ENCODE results near the gene BDNF. TPM values are rescaled to one million over a fixed set of nuclear protein-coding genes. Genes with fewer than 3 reads are reported as not detected.
"Not testable (repeated sequence)": the region's sequence is repeated elsewhere in the genome, so short reads cannot be mapped to it uniquely, and the experiment has no call there.

BDNF gene
- polyA plus RNA-seq, 1 experiment = 47.4 TPM

DNA sequence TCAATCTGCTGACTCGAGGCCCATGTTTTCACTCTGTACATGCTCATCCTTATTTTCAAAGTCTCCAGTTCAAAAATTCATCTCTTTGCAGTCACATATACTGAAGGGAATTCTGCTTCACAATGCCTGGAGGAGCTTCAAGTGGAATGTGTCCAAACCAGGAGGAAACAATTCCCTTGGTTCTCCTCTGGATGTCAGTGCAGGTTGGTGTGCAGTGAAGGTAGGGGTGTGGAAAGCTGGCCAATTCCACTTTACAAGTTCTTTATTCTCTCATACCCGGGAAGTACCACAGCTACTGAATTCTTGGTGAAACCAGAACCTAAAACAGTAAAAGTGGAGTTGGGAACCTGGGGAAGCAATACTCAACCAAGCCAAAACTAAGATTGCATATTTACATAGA, 57.3 kb downstream of the BDNF start:
- H3K27me3 ChIP-seq (ENCODE audit: control insufficient read depth, insufficient read depth, low read length) = no peaks in the 10 kb centered on the region
- CTCF ChIA-PET = no interaction called here
- H3K4me3 ChIP-seq (ENCODE audit: low read depth, low read length) = no peak overlapping the region
- DNase-seq (ENCODE audit: low read depth) = no peak
- no peaks in the 10 kb centered on the region for H3K36me3 ChIP-seq (ENCODE audit: control insufficient read depth, insufficient read depth, low read length)
- POLR2A ChIA-PET = no interaction called here
- TF ChIP-seq, protein P1, sequence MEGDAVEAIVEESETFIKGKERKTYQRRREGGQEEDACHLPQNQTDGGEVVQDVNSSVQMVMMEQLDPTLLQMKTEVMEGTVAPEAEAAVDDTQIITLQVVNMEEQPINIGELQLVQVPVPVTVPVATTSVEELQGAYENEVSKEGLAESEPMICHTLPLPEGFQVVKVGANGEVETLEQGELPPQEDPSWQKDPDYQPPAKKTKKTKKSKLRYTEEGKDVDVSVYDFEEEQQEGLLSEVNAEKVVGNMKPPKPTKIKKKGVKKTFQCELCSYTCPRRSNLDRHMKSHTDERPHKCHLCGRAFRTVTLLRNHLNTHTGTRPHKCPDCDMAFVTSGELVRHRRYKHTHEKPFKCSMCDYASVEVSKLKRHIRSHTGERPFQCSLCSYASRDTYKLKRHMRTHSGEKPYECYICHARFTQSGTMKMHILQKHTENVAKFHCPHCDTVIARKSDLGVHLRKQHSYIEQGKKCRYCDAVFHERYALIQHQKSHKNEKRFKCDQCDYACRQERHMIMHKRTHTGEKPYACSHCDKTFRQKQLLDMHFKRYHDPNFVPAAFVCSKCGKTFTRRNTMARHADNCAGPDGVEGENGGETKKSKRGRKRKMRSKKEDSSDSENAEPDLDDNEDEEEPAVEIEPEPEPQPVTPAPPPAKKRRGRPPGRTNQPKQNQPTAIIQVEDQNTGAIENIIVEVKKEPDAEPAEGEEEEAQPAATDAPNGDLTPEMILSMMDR (IDR thresholded peaks at IDR 0.05; ENCODE audit: insufficient read depth, low read depth, low read length) = no peak

DNA sequence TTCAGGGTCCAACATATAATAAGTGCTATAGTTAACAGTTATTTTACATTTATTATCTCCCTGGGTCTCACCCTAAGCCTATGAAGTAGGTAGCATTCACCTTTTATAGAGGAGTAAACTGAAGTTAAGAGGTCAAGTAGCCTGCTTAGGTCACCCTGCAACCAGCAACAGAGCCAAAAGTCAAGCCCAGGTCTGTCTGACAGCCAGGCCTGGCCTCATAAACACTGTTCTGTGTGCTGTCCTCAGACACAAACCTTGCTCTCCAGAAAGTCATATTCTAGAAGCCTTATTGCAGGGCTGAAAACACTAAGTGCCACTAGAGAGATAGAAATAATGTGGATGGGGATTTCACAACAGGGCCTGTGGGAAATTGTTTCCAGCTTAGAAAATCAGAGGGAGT, 59.3 kb downstream of the BDNF start:
- no peaks in the 10 kb centered on the region for H3K27me3 ChIP-seq (ENCODE audit: control insufficient read depth, insufficient read depth, low read length)
- H3K4me3 ChIP-seq (ENCODE audit: low read depth, low read length) = no peak overlapping the region
- ChIA-PET POLR2A (no interaction called here), CTCF (interaction anchor here (2.3 kb wide), 1 partner anchor 13 kb away, joined by 7 read pairs; no protein-coding TSS in a partner anchor)
- TF ChIP-seq, protein P1 (IDR thresholded peaks at IDR 0.05; ENCODE audit: insufficient read depth, low read depth, low read length) = no peak
- no peak for DNase-seq (ENCODE audit: low read depth)
- no peaks in the 10 kb centered on the region for H3K36me3 ChIP-seq (ENCODE audit: control insufficient read depth, insufficient read depth, low read length)

DNA sequence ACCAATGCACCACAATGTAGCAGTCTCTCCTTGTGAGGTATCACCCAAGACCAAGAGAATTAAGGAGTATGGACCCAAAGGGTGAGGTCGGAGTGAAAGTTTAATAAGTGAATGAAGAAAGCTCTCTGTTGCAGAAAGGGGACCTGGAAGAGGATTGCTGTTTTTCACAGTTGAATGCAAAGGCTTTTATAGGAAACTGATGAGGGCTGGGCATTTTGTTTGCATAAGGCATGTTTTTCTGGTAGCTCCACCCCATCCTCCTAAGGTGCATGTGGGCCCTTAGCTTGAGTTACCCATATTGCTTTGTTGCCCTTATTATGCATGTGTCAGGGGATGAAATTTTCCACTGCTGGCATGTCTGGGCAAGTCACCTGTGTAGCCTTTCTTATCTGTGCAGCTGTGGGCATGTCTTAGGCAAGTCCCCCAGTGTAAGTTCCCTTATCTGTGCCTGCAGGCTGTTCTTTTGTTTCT, 64.7 kb downstream of the BDNF start:
- ChIA-PET CTCF (no interaction called here), POLR2A (no interaction called here)

DNA sequence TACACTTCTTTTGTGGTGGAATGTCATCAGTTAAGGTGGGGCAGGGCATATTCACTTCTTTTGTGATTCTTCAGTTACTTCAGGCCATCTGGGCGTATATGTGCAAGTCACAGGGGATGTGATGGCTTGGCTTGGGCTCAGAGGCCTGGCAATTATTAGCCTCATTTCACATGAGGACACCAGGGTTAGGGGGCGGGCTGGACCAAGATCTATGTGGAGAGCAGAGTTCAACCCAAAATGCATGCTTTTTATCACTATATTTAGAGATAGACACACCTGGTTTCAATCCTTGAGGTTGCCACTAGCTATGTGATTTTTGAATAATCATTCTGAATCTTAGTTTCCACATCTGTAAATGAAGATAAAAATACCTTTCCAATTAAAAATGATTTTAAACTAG, 65.5 kb downstream of the BDNF start:
- H3K27me3 ChIP-seq (ENCODE audit: control insufficient read depth, insufficient read depth, low read length); CTCF ChIA-PET; DNase-seq (ENCODE audit: low read depth); H3K4me3 ChIP-seq (ENCODE audit: low read depth, low read length); POLR2A ChIA-PET; H3K36me3 ChIP-seq (ENCODE audit: control insufficient read depth, insufficient read depth, low read length): not testable (repeated sequence)

More for the DNA sequence above, 64.7 kb downstream of the BDNF start:
- Histone ChIP-seq H3K27me3 (ENCODE audit: control insufficient read depth, insufficient read depth, low read length) (no peaks in the 10 kb centered on the region), H3K36me3 (ENCODE audit: control insufficient read depth, insufficient read depth, low read length) (no peaks in the 10 kb centered on the region), H3K4me3 (ENCODE audit: low read depth, low read length) (no peak overlapping the region)
- TF ChIP-seq, protein P1 (IDR thresholded peaks at IDR 0.05; ENCODE audit: insufficient read depth, low read depth, low read length) = no peak
- no peak for DNase-seq (ENCODE audit: low read depth)

DNA sequence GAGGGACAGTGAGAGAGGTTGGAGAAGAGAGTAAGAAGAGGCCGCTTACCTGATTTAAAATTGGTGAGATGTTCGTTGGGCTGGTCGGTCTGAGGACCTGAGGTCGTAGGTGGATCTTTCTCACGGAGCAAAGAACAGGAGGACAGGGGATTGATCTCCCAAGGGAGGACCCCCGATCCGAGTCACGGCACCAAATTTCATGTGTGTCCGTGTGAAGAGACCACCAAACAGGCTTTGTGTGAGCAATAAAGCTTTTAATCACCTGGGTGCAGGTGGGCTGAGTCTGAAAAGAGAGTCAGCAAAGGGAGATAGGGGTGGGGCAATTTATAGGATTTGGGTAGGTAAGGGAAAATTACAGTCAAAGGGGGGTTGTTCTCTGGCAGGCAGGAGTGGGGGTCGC, 66.0 kb downstream of the BDNF start:
- H3K27me3 ChIP-seq (ENCODE audit: control insufficient read depth, insufficient read depth, low read length); POLR2A ChIA-PET; DNase-seq (ENCODE audit: low read depth); CTCF ChIA-PET; H3K4me3 ChIP-seq (ENCODE audit: low read depth, low read length); H3K36me3 ChIP-seq (ENCODE audit: control insufficient read depth, insufficient read depth, low read length): not testable (repeated sequence)

DNA sequence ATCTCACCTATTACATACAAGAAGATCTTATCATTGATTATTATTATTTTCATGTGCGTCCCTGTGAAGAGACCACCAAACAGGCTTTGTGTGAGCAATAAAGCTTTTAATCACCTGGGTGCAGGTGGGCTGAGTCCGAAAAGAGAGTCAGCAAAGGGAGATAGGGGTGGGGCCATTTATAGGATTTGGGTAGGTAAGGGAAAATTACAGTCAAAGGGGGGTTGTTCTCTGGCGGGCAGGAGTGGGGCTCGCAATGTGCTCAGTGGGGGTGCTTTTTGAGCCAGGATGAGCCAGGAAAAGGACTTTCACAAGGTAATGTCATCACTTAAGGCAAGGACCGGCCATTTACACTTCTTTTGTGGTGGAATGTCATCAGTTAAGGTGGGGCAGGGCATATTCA, 71.2 kb downstream of the BDNF start:
- H3K36me3 ChIP-seq (ENCODE audit: control insufficient read depth, insufficient read depth, low read length); H3K27me3 ChIP-seq (ENCODE audit: control insufficient read depth, insufficient read depth, low read length); POLR2A ChIA-PET; H3K4me3 ChIP-seq (ENCODE audit: low read depth, low read length); DNase-seq (ENCODE audit: low read depth): not testable (repeated sequence)
- CTCF ChIA-PET = interaction anchor here (1.7 kb wide), 1 partner anchor 12 kb away, joined by 7 read pairs; no protein-coding TSS in a partner anchor

DNA sequence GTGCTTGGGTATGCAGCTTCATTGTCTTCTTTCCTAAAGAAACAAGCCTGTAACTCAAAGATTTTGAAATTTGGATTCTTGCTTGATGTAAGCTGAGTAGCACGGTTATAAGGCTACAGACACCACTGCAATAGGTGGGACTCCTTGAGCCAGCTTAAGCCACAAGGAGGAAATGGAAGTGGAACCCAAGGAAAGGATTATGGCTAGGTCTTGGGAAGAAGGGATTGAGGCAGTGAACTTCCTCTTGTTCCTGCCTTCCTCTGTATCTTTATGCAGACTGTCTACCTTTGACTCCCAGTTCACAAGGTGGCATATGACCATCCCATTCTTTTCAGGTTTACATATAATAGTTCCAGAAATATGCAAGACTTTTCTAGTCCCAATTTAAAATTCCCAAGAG, 72.3 kb downstream of the BDNF start:
- TF ChIP-seq, protein P1 (IDR thresholded peaks at IDR 0.05; ENCODE audit: insufficient read depth, low read depth, low read length) = no peak
- H3K36me3 ChIP-seq (ENCODE audit: control insufficient read depth, insufficient read depth, low read length) = no peaks in the 10 kb centered on the region
- ChIA-PET CTCF (interaction anchor here (1.7 kb wide), 1 partner anchor 13 kb away, joined by 7 read pairs; no protein-coding TSS in a partner anchor), POLR2A (no interaction called here)
- peaks cover 1% of the 10 kb centered on the region for H3K27me3 ChIP-seq (ENCODE audit: control insufficient read depth, insufficient read depth, low read length)
- no peak for DNase-seq (ENCODE audit: low read depth)
- H3K4me3 ChIP-seq (ENCODE audit: low read depth, low read length) = no peak overlapping the region
